ENCODE measurements around the gene TMCO4.

TMCO4 gene

GRCh38 chr1:19712928-19713327 is 86.8 kb downstream of the TMCO4 start:
- no peak for DNase-seq

GRCh38 chr1:19710825-19711611 is 88.7 kb downstream of the TMCO4 start:
- DNase-seq = no peak

- no peak for DNase-seq
These were observed 90.4 kb downstream of the TMCO4 start for GRCh38 chr1:19709260-19709793.

- no peak for DNase-seq
These were observed 91.1 kb downstream of the TMCO4 start for GRCh38 chr1:19708567-19709110.

- DNase-seq = no peak
These were observed 93.6 kb downstream of the TMCO4 start for GRCh38 chr1:19706136-19706535.

GRCh38 chr1:19705464-19705863 is 94.3 kb downstream of the TMCO4 start:
- DNase-seq = no peak

- peak; percentile 80 for DNase-seq
These were observed 95.2 kb downstream of the TMCO4 start for GRCh38 chr1:19704247-19705113.

GRCh38 chr1:19703280-19703679 is 96.4 kb downstream of the TMCO4 start:
- DNase-seq = no peak

- DNase-seq = no peak
These were observed 99.5 kb downstream of the TMCO4 start for GRCh38 chr1:19700079-19700777.

- DNase-seq = no peak
These were observed 101.5 kb downstream of the TMCO4 start for GRCh38 chr1:19698181-19698580.

GRCh38 chr1:19696820-19697219 is 102.9 kb downstream of the TMCO4 start:
- no peak for DNase-seq

- DNase-seq = no peak
These were observed 103.9 kb downstream of the TMCO4 start for GRCh38 chr1:19695772-19696171.

- no peak for DNase-seq
These were observed 105.4 kb downstream of the TMCO4 start for GRCh38 chr1:19694298-19694697.

GRCh38 chr1:19690342-19690741 is 109.4 kb downstream of the TMCO4 start:
- DNase-seq = no peak

- DNase-seq = no peak
These were observed 109.9 kb downstream of the TMCO4 start for GRCh38 chr1:19689856-19690255.

- no peak for DNase-seq
These were observed 110.5 kb downstream of the TMCO4 start for GRCh38 chr1:19689085-19689757.

- DNase-seq = no peak
These were observed 111.5 kb downstream of the TMCO4 start for GRCh38 chr1:19688041-19688842.

GRCh38 chr1:19687414-19687813 is 112.3 kb downstream of the TMCO4 start:
- DNase-seq = no peak

- no peak for DNase-seq
These were observed 113.7 kb downstream of the TMCO4 start for GRCh38 chr1:19685994-19686393.

- no peak for DNase-seq
These were observed 115.0 kb downstream of the TMCO4 start for GRCh38 chr1:19684677-19685076.

GRCh38 chr1:19683351-19683750 is 116.4 kb downstream of the TMCO4 start:
- DNase-seq = no peak
